H1 (cell line): ENCODE data around the gene CD300E. TPM values are rescaled to one million over a fixed set of nuclear protein-coding genes. Genes with fewer than 3 reads are reported as not detected.

Source experiments
- CTCF ChIA-PET: fragments of 300-600 bp; sonication (Branson Sonifier 250); formaldehyde crosslinking; loops from one replicate; lab custom pipeline; 2021; ENCODE audit not compliant: partially characterized antibody; lab: Charles Lee
- POLR2A ChIA-PET: fragments of 300-600 bp; sonication (Branson Sonifier 250); formaldehyde crosslinking; loops from one replicate; lab custom pipeline; 2021; ENCODE audit warnings: inconsistent platforms; ENCODE audit not compliant: partially characterized antibody; lab: Charles Lee
- DNase-seq, 2 experiments: peaks; one replicate each; pipeline versions ENCODE4 v3.0.0 to v3.0.0-alpha.2; 2010 to 2022; ENCODE audit warnings: low spot score in 2 of 2, low read depth in 1 of 2, mixed read lengths in 1 of 2
- FAIRE-seq: peaks from 2 replicates; lab custom pipeline; 2011; peaks lifted over from hg19 to GRCh38; lab: Jason Lieb, UNC
- H2AFZ ChIP-seq: 2 replicates; pipeline ENCODE4 v1.8.1; 2012; ENCODE audit warnings: low read length, inconsistent platforms
- H2AK5ac ChIP-seq: 2 replicates; pipeline ENCODE4 v1.6.1; 2013; ENCODE audit warnings: low read depth, low read length
- H2BK120ac ChIP-seq: replicated peaks from 2 replicates; pipeline ENCODE3; 2013; ENCODE audit warnings: low read depth, low read length, inconsistent platforms
- H2BK12ac ChIP-seq: 2 replicates; pipeline ENCODE4 v1.6.1; 2013; ENCODE audit warnings: low read depth, low read length
- H2BK15ac ChIP-seq: 2 replicates; pipeline ENCODE4 v1.6.1; 2013; ENCODE audit warnings: low read length
- H2BK20ac ChIP-seq: 2 replicates; pipeline ENCODE4 v1.6.1; 2013; ENCODE audit warnings: low read length
- H2BK5ac ChIP-seq: 2 replicates; pipeline ENCODE4 v1.6.1; 2013; ENCODE audit warnings: low read depth, low read length
- H3K14ac ChIP-seq: 2 replicates; pipeline ENCODE4 v1.6.1; 2013; ENCODE audit warnings: inconsistent platforms; ENCODE audit not compliant: insufficient read length
- H3K18ac ChIP-seq: 2 replicates; pipeline ENCODE4 v1.6.1; 2013; ENCODE audit warnings: low read length; ENCODE audit errors: extremely low read depth
- H3K23ac ChIP-seq: 2 replicates; pipeline ENCODE4 v1.6.1; 2013; ENCODE audit warnings: inconsistent platforms; ENCODE audit not compliant: insufficient read length
- H3K23me2 ChIP-seq: 2 replicates; pipeline ENCODE4 v1.6.1; 2013; ENCODE audit warnings: low read depth, low read length
- H3K27ac ChIP-seq: 2 replicates; pipeline ENCODE4 v1.6.1; 2011; ENCODE audit warnings: low read depth, low read length, inconsistent platforms
- H3K27me3 ChIP-seq, 4 experiments: replicated peaks in 1 of 4; 1 replicate in 1 of 4; 2 replicates in 3 of 4; pipeline versions ENCODE4 v1.6.1 to v1.8.1; 2011 to 2013; ENCODE audit warnings: low read length in 3 of 4, mild to moderate bottlenecking in 3 of 4, inconsistent platforms in 2 of 4, mixed read lengths in 2 of 4, moderate library complexity in 1 of 4; ENCODE audit not compliant: control insufficient read depth in 3 of 4, insufficient read depth in 3 of 4; ENCODE audit errors: extremely low read depth in 1 of 4
- H3K36me3 ChIP-seq, 4 experiments: 2 replicates each; pipeline versions ENCODE4 v1.6.1 to v1.8.1; 2011 to 2013; ENCODE audit warnings: mild to moderate bottlenecking in 4 of 4, low read length in 3 of 4, moderate library complexity in 2 of 4, control low read depth in 1 of 4, inconsistent platforms in 1 of 4; ENCODE audit not compliant: insufficient read depth in 4 of 4, control insufficient read depth in 2 of 4
- H3K4ac ChIP-seq: replicated peaks from 2 replicates; pipeline ENCODE3; 2013; ENCODE audit warnings: low read length, low read depth, mixed read lengths, inconsistent platforms; ENCODE audit not compliant: insufficient read length
- H3K4me1 ChIP-seq, 4 experiments: replicated peaks in 1 of 4; 1 replicate in 1 of 4; 2 replicates in 3 of 4; pipeline versions ENCODE4 v1.6.1 to v1.8.1; 2011 to 2013; ENCODE audit warnings: low read length in 3 of 4, inconsistent platforms in 2 of 4, mixed read lengths in 1 of 4; ENCODE audit not compliant: insufficient read depth in 4 of 4, control insufficient read depth in 3 of 4
- H3K4me2 ChIP-seq, 2 experiments: 2 replicates each; pipeline versions ENCODE4 v1.6.1 to v1.8.1; 2011 to 2013; ENCODE audit warnings: low read depth in 2 of 2, low read length in 2 of 2, control low read depth in 1 of 2, inconsistent platforms in 1 of 2, mild to moderate bottlenecking in 1 of 2; ENCODE audit not compliant: insufficient read depth in 1 of 2
- H3K4me3 ChIP-seq, 4 experiments: fragments of 200-600, 300-600 bp in 1 of 4; sonication (generic), shearing (Covaris generic), sonication (Bioruptor Twin) in 1 of 4; 2 replicates each; pipeline versions ENCODE4 v1.5.1 to v1.8.1; 2011 to 2016; ENCODE audit warnings: low read length in 4 of 4, low read depth in 3 of 4, control low read depth in 2 of 4, inconsistent platforms in 2 of 4, mild to moderate bottlenecking in 2 of 4, mixed read lengths in 1 of 4, moderate library complexity in 1 of 4; ENCODE audit not compliant: insufficient read depth in 2 of 4; ENCODE audit errors: extremely low read depth in 1 of 4
- H3K56ac ChIP-seq: replicated peaks from 2 replicates; pipeline ENCODE3; 2013; ENCODE audit warnings: low read depth, mild to moderate bottlenecking, mixed read lengths, low read length, inconsistent platforms; ENCODE audit not compliant: insufficient read length
- H3K79me1 ChIP-seq: 2 replicates; pipeline ENCODE4 v1.6.1; 2013; ENCODE audit warnings: low read depth, low read length, control low read depth
- H3K79me2 ChIP-seq, 2 experiments: 2 replicates each; pipeline versions ENCODE4 v1.6.1 to v1.8.1; 2012 to 2013; ENCODE audit warnings: low read length in 2 of 2, mild to moderate bottlenecking in 2 of 2, inconsistent platforms in 1 of 2; ENCODE audit not compliant: insufficient read depth in 2 of 2, control insufficient read depth in 1 of 2
- H3K9ac ChIP-seq, 4 experiments: replicated peaks in 1 of 4; 1 replicate in 1 of 4; 2 replicates in 3 of 4; pipeline versions ENCODE4 v1.6.1 to v1.8.1; 2011 to 2013; ENCODE audit warnings: low read depth in 3 of 4, low read length in 3 of 4, control low read depth in 2 of 4, mild to moderate bottlenecking in 2 of 4, moderate library complexity in 2 of 4, inconsistent platforms in 1 of 4; ENCODE audit errors: extremely low read depth in 1 of 4
- H3K9me3 ChIP-seq, 2 experiments: 2 replicates each; pipeline versions ENCODE4 v1.6.1 to v1.8.1; 2012 to 2013; ENCODE audit warnings: mild to moderate bottlenecking in 2 of 2, moderate library complexity in 2 of 2, control low read depth in 1 of 2, inconsistent platforms in 1 of 2, low read depth in 1 of 2, low read length in 1 of 2, mixed read lengths in 1 of 2; ENCODE audit not compliant: insufficient read depth in 2 of 2
- H4K20me1 ChIP-seq, 2 experiments: replicated peaks in 1 of 2; 2 replicates each; pipeline versions ENCODE3 to v1.8.1; 2011 to 2013; ENCODE audit warnings: inconsistent platforms in 2 of 2, low read length in 2 of 2, mild to moderate bottlenecking in 1 of 2; ENCODE audit not compliant: insufficient read depth in 2 of 2, control insufficient read depth in 1 of 2
- H4K5ac ChIP-seq: 2 replicates; pipeline ENCODE4 v1.6.1; 2013; ENCODE audit warnings: low read length, low read depth, mixed read lengths, inconsistent platforms; ENCODE audit not compliant: insufficient read length
- H4K8ac ChIP-seq: 2 replicates; pipeline ENCODE4 v1.8.0; 2013; ENCODE audit warnings: mild to moderate bottlenecking, moderate library complexity, low read length, inconsistent platforms; ENCODE audit not compliant: insufficient read depth; ENCODE audit errors: extremely low read depth
- H4K91ac ChIP-seq: replicated peaks from 2 replicates; pipeline ENCODE3; 2013; ENCODE audit warnings: low read length, mixed read lengths, inconsistent platforms; ENCODE audit not compliant: insufficient read length
- ASH2L ChIP-seq: fragments of 200-600, 300-600 bp; sonication (generic); IDR thresholded peaks from one replicate; pipeline ENCODE4 v1.7.1; 2017; ENCODE audit warnings: low read length
- CHD2 ChIP-seq: IDR thresholded peaks from 2 replicates; pipeline ENCODE4 v1.6.1; 2012; ENCODE audit warnings: low read length, improper control_type of control experiment
- E2F6 ChIP-seq: IDR thresholded peaks from 2 replicates; pipeline ENCODE4 v1.6.1; 2012; ENCODE audit warnings: inconsistent platforms
- EGR1 ChIP-seq: IDR thresholded peaks from 2 replicates; pipeline ENCODE4 v1.6.1; 2011; ENCODE audit warnings: low read depth, low read length, borderline replicate concordance
- KDM1A ChIP-seq: fragments of 200-600, 300-600 bp; sonication (generic); IDR thresholded peaks from 2 replicates; pipeline ENCODE4 v1.7.1; 2016; ENCODE audit warnings: mild to moderate bottlenecking, low read length, borderline replicate concordance
- MAFK ChIP-seq: IDR thresholded peaks from 2 replicates; pipeline ENCODE4 v1.6.1; 2012; ENCODE audit warnings: low read depth, mild to moderate bottlenecking, improper control_type of control experiment, low read length
- POLR2A ChIP-seq, 2 experiments: IDR thresholded peaks; 1 replicate in 1 of 2; 2 replicates in 1 of 2; pipeline ENCODE4 v1.6.1; 2011; ENCODE audit warnings: low read depth in 2 of 2, low read length in 2 of 2, mild to moderate bottlenecking in 2 of 2; ENCODE audit errors: control extremely low read depth in 1 of 2
- SUZ12 ChIP-seq: fragments of 200-600 bp; sonication (generic); IDR thresholded peaks from 2 replicates; pipeline ENCODE4 v1.6.1; 2012; ENCODE audit warnings: mild to moderate bottlenecking, inconsistent platforms, low read length, moderate library complexity, mixed read lengths
- TAF7 ChIP-seq: optimal IDR thresholded peaks from 2 replicates; pipeline ENCODE3; 2011; ENCODE audit warnings: low read depth, mild to moderate bottlenecking, inconsistent platforms, low read length, moderate library complexity, borderline replicate concordance
- TEAD4 ChIP-seq: IDR thresholded peaks from 2 replicates; pipeline ENCODE4 v1.6.1; 2012; ENCODE audit warnings: low read depth, low read length, inconsistent platforms, mixed read lengths
- YY1 ChIP-seq: IDR thresholded peaks from 2 replicates; pipeline ENCODE4 v1.6.1; 2011; ENCODE audit warnings: low read depth, mild to moderate bottlenecking, low read length
- WGBS, 2 experiments: shearing (Covaris generic) in 1 of 2; methylation state at CpG; one replicate each; pipeline versions ENCODE4 v1.1.6 to v1.1.7; 2013 to 2015; ENCODE audit warnings: low lambda C conversion rate in 2 of 2, mixed read lengths in 2 of 2, inconsistent platforms in 1 of 2, low coverage in 1 of 2, missing lambda C conversion rate in 1 of 2; ENCODE audit not compliant: insufficient replicate concordance in 2 of 2, insufficient coverage in 1 of 2, insufficient read length in 1 of 2; ENCODE audit errors: extremely low coverage in 1 of 2, missing lambda C conversion rate in 1 of 2; 5-methylcytosine and 5-hydroxymethylcytosine counted together
- polyA plus RNA-seq, 7 experiments: library from polyadenylated mRNA; depleted of rRNA in 3 of 7; stranded (reverse) in 5 of 7; unstranded in 2 of 7; fragments of >200 nt in 5 of 7; fragments of 200-250 nt in 2 of 7; gene quantifications; 1 replicate in 5 of 7; 2 replicates in 1 of 7; 4 replicates in 1 of 7; pipeline versions ENCODE4 v1.2.1 to v1.2.3, GENCODE V29; 2011 to 2013; ENCODE audit warnings: missing spikeins in 2 of 7, mixed read lengths in 2 of 7
- total RNA-seq: library from RNA; stranded (reverse); fragmentation: NEBNext Ultra II Directional; extraction: Animal tissue kit (Norgen Biotek cat#: 25700); gene quantifications from 2 replicates; pipeline ENCODE4 v1.2.1, GENCODE V29; 2021
- TF ChIP-seq, protein P1 (sequence below), 3 experiments: IDR thresholded peaks; 1 replicate in 2 of 3; 2 replicates in 1 of 3; pipeline versions ENCODE4 v1.5.1 to v1.6.1; 2011; ENCODE audit warnings: low read length in 3 of 3, mild to moderate bottlenecking in 3 of 3, inconsistent platforms in 2 of 3, low read depth in 1 of 3, moderate library complexity in 1 of 3; ENCODE audit not compliant: insufficient read depth in 1 of 3; ENCODE audit errors: control extremely low read depth in 1 of 3

The CD300E gene
- total and polyA plus RNA-seq, 2 of the 8 experiments (the other 6 are each of a cell fraction or from before 2014, with no cell fraction given), result not detected

DNA sequence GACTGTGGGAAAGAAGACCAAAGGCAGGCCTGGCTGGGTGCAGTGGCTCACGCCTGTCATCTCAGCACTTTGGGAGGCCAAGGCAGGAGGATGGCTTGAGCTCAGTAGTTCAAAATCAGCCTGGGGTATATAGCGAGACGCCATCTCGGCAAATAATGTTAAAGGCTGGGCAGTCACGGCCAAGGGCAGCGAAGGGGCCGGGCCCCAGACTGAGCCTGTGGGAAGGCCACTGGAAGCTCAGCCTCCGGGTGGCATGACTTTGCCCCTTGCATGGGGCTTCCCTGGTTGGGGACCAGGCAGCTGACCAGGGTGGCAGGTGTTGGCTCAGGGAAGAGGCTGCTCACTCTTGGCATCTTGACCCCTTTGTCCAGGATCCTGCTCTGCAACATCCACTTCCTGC is 17.5 kb downstream of the CD300E start:
- no peak overlapping the region for H2BK15ac ChIP-seq
- H3K27ac ChIP-seq, result no peak overlapping the region
- no peak overlapping the region for H3K56ac ChIP-seq
- H2AK5ac ChIP-seq, result no peak overlapping the region
- H3K4ac ChIP-seq, result no peak overlapping the region
- no peak overlapping the region for H2BK20ac ChIP-seq
- FAIRE-seq, result no peak
- H3K79me1 ChIP-seq, result no peaks in the 10 kb centered on the region
- H2AFZ ChIP-seq, result no peak overlapping the region
- H3K23me2 ChIP-seq, result no peaks in the 10 kb centered on the region; the same call in 1 of the 2 replicates
- no peaks in the 10 kb centered on the region for H3K36me3 ChIP-seq
- H3K9me3 ChIP-seq, result no peaks in the 10 kb centered on the region
- H4K20me1 ChIP-seq, result peaks cover 0 to 1% of the 10 kb centered on the region in 2 experiments
- H3K4me3 ChIP-seq, result no peak overlapping the region
- POLR2A ChIA-PET, result no interaction called here
- no peak overlapping the region for H2BK12ac ChIP-seq
- peaks cover 0 to 3% (median 0%) of the 10 kb centered on the region in 4 experiments; a peak in 1 of 7 replicates for H3K27me3 ChIP-seq
- H2BK120ac ChIP-seq, result no peak overlapping the region
- no peak overlapping the region for H4K8ac ChIP-seq
- H3K14ac ChIP-seq, result no peak overlapping the region
- H3K4me2 ChIP-seq, result no peak overlapping the region
- H3K23ac ChIP-seq, result no peak overlapping the region
- H2BK5ac ChIP-seq, result no peak overlapping the region
- CTCF ChIA-PET, result interaction anchor here (1.0 to 2.1 kb wide), 4 partner anchors 9 to 148 kb away, joined by 3 to 7 read pairs (median 4); no protein-coding TSS in a partner anchor
- WGBS, 2 experiments, result 90% methylated on average over 8 of the region's 8 CpGs; no CpG with 5 or more reads in 1 of the 2 experiments
- H3K18ac ChIP-seq, result no peak overlapping the region
- H3K4me1 ChIP-seq, result no peaks in the 10 kb centered on the region
- H4K91ac ChIP-seq, result no peak overlapping the region
- H3K79me2 ChIP-seq, result no peaks in the 10 kb centered on the region
- DNase-seq, result no peak
- no peak overlapping the region for H4K5ac ChIP-seq
- H3K9ac ChIP-seq, result no peak overlapping the region
- TF ChIP-seq ASH2L (no peak), YY1 (no peak), MAFK (no peak), EGR1 (no peak), TAF7 (no peak), KDM1A (no peak), SUZ12 (no peak), TEAD4 (no peak), E2F6 (no peak), POLR2A (IDR thresholded peaks at IDR 0.05; ENCODE audit: control extremely low read depth in 1 of 2, low read depth in 2 of 2, low read length in 2 of 2) (no peak), CHD2 (no peak)
- TF ChIP-seq, protein P1, sequence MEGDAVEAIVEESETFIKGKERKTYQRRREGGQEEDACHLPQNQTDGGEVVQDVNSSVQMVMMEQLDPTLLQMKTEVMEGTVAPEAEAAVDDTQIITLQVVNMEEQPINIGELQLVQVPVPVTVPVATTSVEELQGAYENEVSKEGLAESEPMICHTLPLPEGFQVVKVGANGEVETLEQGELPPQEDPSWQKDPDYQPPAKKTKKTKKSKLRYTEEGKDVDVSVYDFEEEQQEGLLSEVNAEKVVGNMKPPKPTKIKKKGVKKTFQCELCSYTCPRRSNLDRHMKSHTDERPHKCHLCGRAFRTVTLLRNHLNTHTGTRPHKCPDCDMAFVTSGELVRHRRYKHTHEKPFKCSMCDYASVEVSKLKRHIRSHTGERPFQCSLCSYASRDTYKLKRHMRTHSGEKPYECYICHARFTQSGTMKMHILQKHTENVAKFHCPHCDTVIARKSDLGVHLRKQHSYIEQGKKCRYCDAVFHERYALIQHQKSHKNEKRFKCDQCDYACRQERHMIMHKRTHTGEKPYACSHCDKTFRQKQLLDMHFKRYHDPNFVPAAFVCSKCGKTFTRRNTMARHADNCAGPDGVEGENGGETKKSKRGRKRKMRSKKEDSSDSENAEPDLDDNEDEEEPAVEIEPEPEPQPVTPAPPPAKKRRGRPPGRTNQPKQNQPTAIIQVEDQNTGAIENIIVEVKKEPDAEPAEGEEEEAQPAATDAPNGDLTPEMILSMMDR (IDR thresholded peaks at IDR 0.05; ENCODE audit: control extremely low read depth in 1 of 3, insufficient read depth in 1 of 3, low read depth in 1 of 3, low read length in 3 of 3), result no peak
